IPS-18c (cell line): Measurements from ENCODE around the gene FAM117B.

Experiments
- H3K4me3 ChIP-seq: 2 replicates; pipeline ENCODE4 v1.7.0; 2013; ENCODE audit warnings: low read depth, mild to moderate bottlenecking, low read length, moderate library complexity; ENCODE audit not compliant: insufficient read depth
- H3K9me3 ChIP-seq: one replicate; pipeline ENCODE4 v1.6.1; 2013; ENCODE audit warnings: mild to moderate bottlenecking, low read length, moderate library complexity; ENCODE audit not compliant: control insufficient read depth, insufficient read depth

FAM117B gene

GRCh38 chr2:202634556-202635427, at the start of gene FAM117B:
TSS of gene FAM117B (plus strand) at chr2:202634969. CDS start at chr2:202635188, 219 bp downstream.
- Histone ChIP-seq H3K9me3 (no peaks in the 10 kb centered on the region), H3K4me3 (peak within 1 kb of the TSS; percentile 96)

- H3K4me3 ChIP-seq, result no peak overlapping the region
These were observed 45.9 kb upstream of the FAM117B start for GRCh38 chr2:202588647-202589581.

GRCh38 chr2:202589582-202589949, 45.2 kb upstream of the FAM117B start:
- no peak overlapping the region for H3K4me3 ChIP-seq

More at GRCh38 chr2:202588647-202589581, 45.9 kb upstream of the FAM117B start:
- H3K9me3 ChIP-seq, result no peaks in the 10 kb centered on the region

GRCh38 chr2:202592566-202592965, 42.2 kb upstream of the FAM117B start:
- H3K9me3 ChIP-seq, result no peaks in the 10 kb centered on the region
- H3K4me3 ChIP-seq, result no peak overlapping the region

More at GRCh38 chr2:202589582-202589949, 45.2 kb upstream of the FAM117B start:
- no peaks in the 10 kb centered on the region for H3K9me3 ChIP-seq

GRCh38 chr2:202599105-202599504, 35.7 kb upstream of the FAM117B start:
- no peaks in the 10 kb centered on the region for H3K9me3 ChIP-seq
- no peak overlapping the region for H3K4me3 ChIP-seq

GRCh38 chr2:202599911-202600310, 34.9 kb upstream of the FAM117B start:
- Histone ChIP-seq H3K4me3 (no peak overlapping the region), H3K9me3 (no peaks in the 10 kb centered on the region)

- Histone ChIP-seq H3K4me3 (no peak overlapping the region), H3K9me3 (no peaks in the 10 kb centered on the region)
These were observed 30.1 kb upstream of the FAM117B start for GRCh38 chr2:202604699-202605098.

GRCh38 chr2:202605174-202605573, 29.6 kb upstream of the FAM117B start:
- no peaks in the 10 kb centered on the region for H3K9me3 ChIP-seq
- H3K4me3 ChIP-seq, result no peak overlapping the region

GRCh38 chr2:202608142-202608852, 26.5 kb upstream of the FAM117B start:
- Histone ChIP-seq H3K9me3 (no peaks in the 10 kb centered on the region), H3K4me3 (no peak overlapping the region)

- no peaks in the 10 kb centered on the region for H3K9me3 ChIP-seq
- H3K4me3 ChIP-seq, result no peak overlapping the region
These were observed 25.2 kb upstream of the FAM117B start for GRCh38 chr2:202609381-202610145.

- H3K4me3 ChIP-seq, result no peak overlapping the region
- H3K9me3 ChIP-seq, result no peaks in the 10 kb centered on the region
These were observed 24.4 kb upstream of the FAM117B start for GRCh38 chr2:202610380-202610779.

- Histone ChIP-seq H3K4me3 (no peak overlapping the region), H3K9me3 (no peaks in the 10 kb centered on the region)
These were observed 22.6 kb upstream of the FAM117B start for GRCh38 chr2:202612145-202612544.

- Histone ChIP-seq H3K4me3 (no peak overlapping the region), H3K9me3 (no peaks in the 10 kb centered on the region)
These were observed 21.3 kb upstream of the FAM117B start for GRCh38 chr2:202613479-202613878.

- Histone ChIP-seq H3K4me3 (no peak overlapping the region), H3K9me3 (no peaks in the 10 kb centered on the region)
These were observed 10.6 kb upstream of the FAM117B start for GRCh38 chr2:202624133-202624532.

GRCh38 chr2:202627042-202627441, 7.7 kb upstream of the FAM117B start:
- Histone ChIP-seq H3K9me3 (no peaks in the 10 kb centered on the region), H3K4me3 (no peak overlapping the region)

GRCh38 chr2:202628646-202629198, 6.0 kb upstream of the FAM117B start:
- Histone ChIP-seq H3K9me3 (no peaks in the 10 kb centered on the region), H3K4me3 (no peak overlapping the region)
